HepG2 (cell line): Measurements from ENCODE around the gene NUCB1. TPM values are rescaled to one million over a fixed set of nuclear protein-coding genes. Genes with fewer than 3 reads are reported as not detected.
A peak's percentile ranks its signal among the peaks of the same experiment; 100 is the strongest.

Experiments used
- ATRX ChIP-seq: sonication (generic); formaldehyde crosslinking; IDR thresholded peaks from 2 replicates; pipeline ENCODE4 v1.4.0; 2020; ENCODE audit warnings: missing genetic modification reagents, borderline replicate concordance
- BRF2 ChIP-seq: sonication (generic); formaldehyde crosslinking; IDR thresholded peaks from 2 replicates; pipeline ENCODE4 v1.8.1; 2022; ENCODE audit warnings: mild to moderate bottlenecking, missing genetic modification reagents
- FOXO4 ChIP-seq: sonication (generic); formaldehyde crosslinking; conservative IDR thresholded peaks from 2 replicates; pipeline ENCODE4 v1.8.1; 2023; ENCODE audit warnings: missing genetic modification reagents
- HIVEP1 ChIP-seq: sonication (generic); formaldehyde crosslinking; IDR thresholded peaks from 2 replicates; pipeline ENCODE4 v1.4.0; 2020; ENCODE audit warnings: mild to moderate bottlenecking, missing genetic modification reagents
- KLF12 ChIP-seq: sonication (generic); formaldehyde crosslinking; IDR thresholded peaks from 2 replicates; pipeline ENCODE4 v1.4.0; 2020; ENCODE audit warnings: missing genetic modification reagents, borderline replicate concordance
- MYPOP ChIP-seq: sonication (generic); formaldehyde crosslinking; IDR thresholded peaks from 2 replicates; pipeline ENCODE4 v1.8.1; 2023; ENCODE audit warnings: mild to moderate bottlenecking, moderate library complexity, missing genetic modification reagents
- SALL1 ChIP-seq: sonication (generic); formaldehyde crosslinking; IDR thresholded peaks from 2 replicates; pipeline ENCODE4 v1.8.0; 2022; ENCODE audit warnings: mild to moderate bottlenecking, missing genetic modification reagents
- TAF15 ChIP-seq: fragments of 200-400 bp; formaldehyde crosslinking; IDR thresholded peaks from one replicate; pipeline ENCODE4 v1.6.1; 2018; ENCODE audit warnings: mild to moderate bottlenecking, low read depth, low read length; ENCODE audit not compliant: poor library complexity, severe bottlenecking
- ZNF274 ChIP-seq: sonication (generic); formaldehyde crosslinking; IDR thresholded peaks from 2 replicates; pipeline ENCODE4 v1.5.1; 2020; ENCODE audit warnings: mild to moderate bottlenecking, missing genetic modification reagents
- ZNF3 ChIP-seq: IDR thresholded peaks from 2 replicates; pipeline ENCODE4 v1.7.0; 2017; ENCODE audit warnings: inconsistent platforms
- ZNF318 ChIP-seq: sonication (generic); formaldehyde crosslinking; IDR thresholded peaks from 2 replicates; pipeline ENCODE4 v1.4.0; 2020; ENCODE audit warnings: mild to moderate bottlenecking, missing genetic modification reagents
- ZNF512B ChIP-seq: sonication (generic); formaldehyde crosslinking; IDR thresholded peaks from 2 replicates; pipeline ENCODE4 v1.5.1; 2020; ENCODE audit warnings: missing genetic modification reagents, mild to moderate bottlenecking, borderline replicate concordance
- polyA plus RNA-seq, 8 experiments: library from polyadenylated mRNA; depleted of rRNA in 3 of 8; stranded (reverse) in 7 of 8; unstranded in 1 of 8; fragments of >200 nt; fragmentation: Illumina TruSeq in 4 of 8; extraction: Trizol in 4 of 8; gene quantifications; 2 replicates each; pipeline versions ENCODE4 v1.2.1 to v1.2.3, GENCODE V29; 2011 to 2016; ENCODE audit warnings: low read depth in 4 of 8, missing spikeins in 1 of 8, mixed read lengths in 1 of 8; ENCODE audit not compliant: insufficient read depth in 1 of 8
- total RNA-seq, 5 experiments: library from RNA; depleted of rRNA; stranded (reverse); fragments of >200 nt; fragmentation: Illumina TruSeq; extraction: Trizol; gene quantifications; 2 replicates each; pipeline ENCODE4 v1.2.3, GENCODE V29; 2016; ENCODE audit warnings: low read depth in 1 of 5

The NUCB1 gene
- total and polyA plus RNA-seq, 2 of the 13 experiments (the other 11 are each of a cell fraction or from before 2014, with no cell fraction given): 82.3 to 106 TPM

- TF ChIP-seq ZNF512B (CRISPR knock-in tag) (no peak), ZNF318 (CRISPR knock-in tag) (peak; percentile 84), BRF2 (peak; percentile 75; the same call in 1 of the 2 replicates), TAF15 (peak; percentile 24), MYPOP (CRISPR knock-in tag) (peak; percentile 79; the same call in 1 of the 2 replicates), SALL1 (CRISPR knock-in tag) (peak; percentile 86), FOXO4 (CRISPR knock-in tag) (0 out of 2 replicates have a peak, but pooled peaks have one; percentile 75), ZNF3 (CRISPR knock-in tag) (peak; percentile 28; the same call in 1 of the 2 replicates), KLF12 (CRISPR knock-in tag) (peak; percentile 97), ATRX (CRISPR knock-in tag) (no peak; the same call in 1 of the 2 replicates), HIVEP1 (CRISPR knock-in tag) (no peak), ZNF274 (CRISPR knock-in tag) (peak; percentile 76; the same call in 1 of the 2 replicates)
Observed at GRCh38 chr19:48965040-48965805, 65.1 kb downstream of the NUCB1 start, which contains the start of gene FTL (continued).
